ENCODE results near the gene CTDP1.
"Not testable (repeated sequence)": the region's sequence is repeated elsewhere in the genome, so short reads cannot be mapped to it uniquely, and the experiment has no call there.

The CTDP1 gene

GRCh38 chr18:79714531-79715240, 35.1 kb downstream of the CTDP1 start:
- DNase-seq = no peak
- in situ Hi-C loops (cut with MboI; ENCODE audit: low pct_unique_long_range_greater_than_20kb, low sequenced_read_pairs) = no loop called here

DNA sequence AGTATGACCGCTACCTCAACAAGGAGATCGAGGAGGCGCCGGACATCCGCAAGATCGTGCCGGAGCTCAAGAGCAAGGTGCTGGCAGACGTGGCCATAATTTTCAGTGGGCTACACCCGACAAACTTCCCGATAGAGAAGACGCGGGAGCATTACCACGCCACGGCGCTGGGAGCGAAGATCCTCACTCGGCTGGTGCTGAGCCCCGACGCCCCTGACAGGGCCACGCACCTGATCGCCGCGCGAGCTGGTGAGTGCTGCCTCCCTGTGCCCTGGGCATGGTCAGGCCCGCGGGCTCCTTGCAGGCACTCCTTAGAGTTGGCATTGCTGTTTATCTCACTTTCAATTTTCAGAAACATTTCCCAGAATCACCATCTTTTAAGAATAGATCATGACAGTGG, 35.7 kb downstream of the CTDP1 start:
- no peak for DNase-seq
- in situ Hi-C loops (cut with MboI; ENCODE audit: low pct_unique_long_range_greater_than_20kb, low sequenced_read_pairs) = no loop called here

- in situ Hi-C loops (cut with MboI; ENCODE audit: low pct_unique_long_range_greater_than_20kb, low sequenced_read_pairs) = no loop called here
- DNase-seq = no peak
These were observed 37.5 kb downstream of the CTDP1 start for GRCh38 chr18:79717059-79717458.

- in situ Hi-C loops (cut with MboI; ENCODE audit: low pct_unique_long_range_greater_than_20kb, low sequenced_read_pairs) = no loop called here
- DNase-seq = no peak
These were observed 38.0 kb downstream of the CTDP1 start for GRCh38 chr18:79717555-79718074.

DNA sequence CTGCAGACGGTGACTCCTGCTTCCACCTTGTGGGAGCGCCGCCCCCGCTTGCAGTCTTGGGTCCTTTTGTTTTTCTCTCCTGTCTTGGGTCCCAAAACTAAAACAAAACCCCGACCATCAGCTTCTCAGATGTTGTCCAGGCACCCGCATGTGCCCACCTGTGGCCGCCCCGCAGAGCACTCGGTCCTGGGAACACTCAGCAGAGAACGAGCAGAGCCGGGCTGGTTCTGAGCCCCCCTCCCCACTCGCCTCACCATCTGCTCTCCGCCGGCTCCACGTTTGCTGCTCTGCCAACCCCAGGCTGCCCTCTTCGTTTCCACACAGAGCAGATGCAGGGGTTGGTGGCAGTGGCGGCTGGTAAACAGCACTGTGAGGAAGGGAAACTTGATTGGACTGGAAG, 38.5 kb downstream of the CTDP1 start:
- in situ Hi-C loops (cut with MboI; ENCODE audit: low pct_unique_long_range_greater_than_20kb, low sequenced_read_pairs) = no loop called here
- no peak for DNase-seq

DNA sequence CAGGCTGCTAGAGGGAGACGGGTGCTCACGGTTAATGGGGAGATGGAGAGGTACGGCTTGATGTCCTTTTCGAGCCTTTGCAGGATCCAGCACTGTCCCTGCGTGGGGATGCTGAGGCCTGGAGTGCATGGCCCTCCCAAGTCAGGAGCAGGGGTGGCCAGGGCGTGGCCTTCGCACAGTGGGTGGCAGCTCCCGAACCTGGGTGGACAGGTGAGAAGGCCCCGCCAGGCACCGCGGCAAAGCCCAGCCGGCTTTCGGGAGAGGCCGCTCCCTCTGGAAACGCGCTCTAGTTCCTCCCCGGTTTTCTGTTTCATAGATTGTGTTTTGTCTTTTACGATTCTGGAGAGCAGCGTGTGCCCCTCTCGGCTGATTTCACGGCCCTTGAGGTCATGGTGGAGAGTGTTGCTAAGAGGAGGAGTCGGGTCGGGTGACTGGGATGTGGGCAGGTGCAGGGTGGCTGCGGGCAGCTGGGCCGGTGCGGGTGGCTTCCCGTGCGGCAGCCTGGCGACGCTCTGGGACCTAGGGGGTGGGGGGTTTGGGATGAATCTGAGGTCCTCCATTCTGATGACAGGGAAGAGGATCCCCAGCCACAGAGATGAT, 39.4 kb downstream of the CTDP1 start:
- DNase-seq = no peak
- in situ Hi-C loops (cut with MboI; ENCODE audit: low pct_unique_long_range_greater_than_20kb, low sequenced_read_pairs) = no loop called here

DNA sequence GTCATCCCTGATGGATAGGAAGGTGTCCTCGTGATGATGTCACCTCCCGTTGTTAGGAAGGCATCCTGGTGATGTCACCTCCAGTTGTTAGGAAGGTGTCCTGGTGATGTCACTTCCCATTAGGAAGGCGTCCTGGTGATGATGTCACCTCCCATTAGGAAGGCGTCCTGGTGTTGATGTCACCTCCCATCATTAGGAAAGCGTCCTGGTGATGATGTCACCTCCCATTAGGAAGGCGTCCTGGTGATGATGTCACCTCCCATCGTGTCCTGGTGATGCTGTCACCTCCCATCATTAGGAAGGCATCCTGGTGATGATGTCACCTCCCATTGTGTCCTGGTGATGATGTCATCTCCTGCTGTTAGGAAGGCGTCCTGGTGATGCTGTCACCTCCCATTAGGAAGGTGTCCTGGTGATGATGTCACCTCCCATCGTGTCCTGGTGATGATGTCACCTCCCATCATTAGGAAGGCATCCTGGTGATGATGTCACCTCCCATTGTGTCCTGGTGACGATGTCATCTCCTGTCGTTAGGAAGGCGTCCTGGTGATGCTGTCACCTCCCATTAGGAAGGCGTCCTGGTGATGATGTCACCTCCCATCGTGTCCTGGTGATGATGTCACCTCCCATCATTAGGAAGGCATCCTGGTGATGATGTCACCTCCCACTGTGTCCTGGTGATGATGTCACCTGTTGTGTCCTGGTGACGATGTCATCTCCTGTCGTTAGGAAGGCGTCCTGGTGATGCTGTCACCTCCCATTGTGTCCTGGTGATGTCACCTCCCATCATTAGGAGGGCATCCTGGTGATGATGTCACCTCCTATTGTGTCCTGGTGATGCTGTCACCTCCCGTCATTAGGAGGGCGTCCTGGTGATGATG, 40.1 kb downstream of the CTDP1 start:
- DNase-seq; in situ Hi-C loops (cut with MboI; ENCODE audit: low pct_unique_long_range_greater_than_20kb, low sequenced_read_pairs): not testable (repeated sequence)

- in situ Hi-C loops (cut with MboI; ENCODE audit: low pct_unique_long_range_greater_than_20kb, low sequenced_read_pairs) = no loop called here
- no peak for DNase-seq
These were observed 40.7 kb downstream of the CTDP1 start for GRCh38 chr18:79720359-79720733.

- in situ Hi-C loops (cut with MboI; ENCODE audit: low pct_unique_long_range_greater_than_20kb, low sequenced_read_pairs) = no loop called here
These were observed 43.4 kb downstream of the CTDP1 start for GRCh38 chr18:79723036-79723435.

DNA sequence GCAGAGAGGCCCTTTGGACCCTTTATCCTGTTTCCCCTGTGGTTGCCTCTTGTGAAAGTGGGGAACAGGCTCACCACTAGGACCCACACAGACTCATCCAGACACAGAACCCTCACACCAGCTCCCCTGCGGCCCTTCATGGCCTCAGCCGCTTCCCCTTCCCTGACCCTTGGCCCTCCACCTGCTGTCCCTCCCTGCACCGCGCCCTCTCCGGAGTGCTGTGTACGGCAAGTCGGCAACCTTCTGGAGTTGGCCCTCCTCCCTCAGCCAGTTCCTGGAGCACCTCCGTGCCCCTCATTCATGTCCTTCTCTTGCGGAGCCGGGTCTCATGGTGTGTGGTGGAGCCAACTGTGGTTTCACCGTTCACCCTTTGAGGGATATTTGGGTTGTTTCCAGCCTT, 44.0 kb downstream of the CTDP1 start:
- in situ Hi-C loops (cut with MboI; ENCODE audit: low pct_unique_long_range_greater_than_20kb, low sequenced_read_pairs) = no loop called here
- no peak for DNase-seq

More at GRCh38 chr18:79723036-79723435, 43.4 kb downstream of the CTDP1 start:
- DNase-seq = no peak

DNA sequence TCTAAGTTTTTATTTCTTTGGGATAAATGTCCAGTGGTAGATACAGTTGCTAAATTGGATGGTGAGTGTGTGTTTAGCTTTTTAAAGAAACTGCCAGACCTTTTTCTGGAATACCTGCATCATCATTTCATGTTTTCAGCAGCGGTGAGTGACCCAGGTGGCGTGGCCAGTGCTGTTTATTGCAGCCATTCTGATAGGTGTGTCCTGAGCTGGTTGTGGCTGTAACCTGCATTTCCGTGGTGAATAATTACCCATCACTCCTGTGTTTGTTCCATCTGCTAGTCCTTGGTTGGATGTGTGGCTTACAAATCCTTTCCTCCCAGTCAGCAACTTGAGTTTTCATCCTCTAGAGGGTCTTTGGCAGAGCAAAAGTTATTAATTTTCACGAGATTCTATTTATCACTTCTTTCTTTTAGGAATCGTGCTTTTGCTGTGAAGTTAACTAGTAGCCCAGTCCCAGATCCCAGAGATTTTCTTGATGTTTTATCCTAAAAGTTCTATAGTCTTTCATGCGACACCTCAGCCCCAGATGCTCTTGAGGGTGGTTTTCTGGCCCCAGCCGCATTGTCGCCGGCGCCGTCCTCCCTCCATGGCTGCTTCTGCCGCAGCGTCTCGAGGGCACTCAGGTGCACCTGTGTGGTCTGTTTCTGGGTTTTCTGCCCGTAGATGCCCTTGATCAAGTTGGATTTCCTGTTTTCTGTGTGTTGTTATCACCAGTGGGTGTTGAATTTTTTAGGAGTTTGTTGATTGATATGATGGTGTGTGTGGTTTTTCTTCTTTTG, 44.9 kb downstream of the CTDP1 start:
- in situ Hi-C loops (cut with MboI; ENCODE audit: low pct_unique_long_range_greater_than_20kb, low sequenced_read_pairs) = no loop called here
- no peak for DNase-seq

DNA sequence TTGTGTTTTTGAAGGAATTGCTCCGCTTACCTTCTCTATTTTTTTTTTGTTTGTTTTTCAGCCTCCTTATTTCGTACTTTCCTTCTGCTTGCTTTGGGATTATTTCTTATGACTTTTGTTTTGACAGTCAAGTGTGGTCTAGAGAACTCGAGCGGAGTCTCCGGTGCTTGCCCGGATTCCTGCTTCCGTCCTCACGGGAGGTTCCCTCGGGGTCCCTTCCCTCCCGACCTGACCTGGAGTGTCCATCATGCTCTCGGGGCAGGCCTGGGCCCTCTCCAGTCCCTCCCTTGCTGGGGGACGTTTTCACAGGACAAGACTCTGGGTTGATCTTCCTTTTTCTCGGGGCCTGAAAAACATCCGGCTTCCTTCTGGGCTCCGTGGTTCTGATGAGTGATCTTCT, 45.9 kb downstream of the CTDP1 start:
- no peak for DNase-seq
- in situ Hi-C loops (cut with MboI; ENCODE audit: low pct_unique_long_range_greater_than_20kb, low sequenced_read_pairs) = no loop called here

GRCh38 chr18:79726721-79727120, 47.1 kb downstream of the CTDP1 start:
- DNase-seq = no peak
- in situ Hi-C loops (cut with MboI; ENCODE audit: low pct_unique_long_range_greater_than_20kb, low sequenced_read_pairs) = no loop called here

- no peak for DNase-seq
- in situ Hi-C loops (cut with MboI; ENCODE audit: low pct_unique_long_range_greater_than_20kb, low sequenced_read_pairs) = no loop called here
These were observed 47.6 kb downstream of the CTDP1 start for GRCh38 chr18:79727211-79727610.

DNA sequence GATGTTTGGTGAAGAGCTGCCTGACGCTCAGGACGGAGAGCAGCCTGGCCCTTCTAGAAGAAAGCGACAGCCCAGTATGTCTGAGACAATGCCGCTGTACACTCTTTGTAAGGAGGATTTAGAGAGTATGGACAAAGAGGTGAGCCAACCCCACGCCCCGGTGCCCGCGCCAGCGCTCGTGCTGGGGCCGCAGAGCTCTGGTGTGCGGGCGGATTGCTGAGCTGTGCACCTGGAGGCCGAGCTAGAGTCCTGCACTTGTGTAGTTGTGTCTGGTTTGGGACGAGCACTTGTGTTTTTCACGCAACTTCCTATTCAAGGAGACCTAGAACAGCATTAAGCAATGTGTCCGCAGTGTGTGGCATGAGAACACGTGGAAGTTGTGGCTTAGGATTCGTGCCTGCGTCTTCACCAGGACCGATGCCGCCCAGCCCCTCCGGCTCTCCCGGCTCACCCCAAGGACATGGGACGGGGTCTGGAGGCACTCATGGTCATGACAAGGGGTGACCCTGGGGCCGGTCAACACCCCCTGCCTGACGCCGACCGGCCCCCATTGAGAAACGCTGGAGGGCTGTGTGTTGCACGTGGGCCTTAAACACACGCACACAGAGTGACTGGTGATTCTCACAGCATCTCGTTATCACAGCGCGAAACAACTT, 49.5 kb downstream of the CTDP1 start:
- DNase-seq = no peak
- in situ Hi-C loops (cut with MboI; ENCODE audit: low pct_unique_long_range_greater_than_20kb, low sequenced_read_pairs) = no loop called here

DNA sequence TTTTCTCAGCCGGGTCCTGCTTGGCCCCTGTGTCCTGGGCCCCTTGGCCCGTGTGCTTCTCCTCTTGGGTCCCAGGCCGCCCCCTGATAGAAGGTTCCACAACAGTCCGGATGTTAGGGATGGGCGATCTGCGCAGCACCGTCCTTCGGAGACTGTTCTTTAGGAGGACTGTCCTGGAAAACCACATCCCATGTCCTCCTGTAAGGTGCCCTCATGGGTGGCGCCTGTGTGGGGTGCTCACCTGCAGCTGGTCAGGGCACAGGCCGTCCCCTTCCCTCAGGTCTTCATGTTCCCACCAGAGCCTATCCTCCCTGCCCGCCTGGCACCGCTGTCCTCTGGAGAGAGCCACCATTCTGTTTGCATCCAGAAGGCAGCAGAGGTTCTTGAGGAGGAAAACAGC, 50.0 kb downstream of the CTDP1 start:
- in situ Hi-C loops (cut with MboI; ENCODE audit: low pct_unique_long_range_greater_than_20kb, low sequenced_read_pairs) = no loop called here
- no peak for DNase-seq

- DNase-seq = no peak
- in situ Hi-C loops (cut with MboI; ENCODE audit: low pct_unique_long_range_greater_than_20kb, low sequenced_read_pairs) = no loop called here
These were observed 51.2 kb downstream of the CTDP1 start for GRCh38 chr18:79730804-79731203.

- in situ Hi-C loops (cut with MboI; ENCODE audit: low pct_unique_long_range_greater_than_20kb, low sequenced_read_pairs); DNase-seq: not testable (repeated sequence)
These were observed 52.5 kb downstream of the CTDP1 start for GRCh38 chr18:79731881-79732720.

Data from KBM-7 (cell line).